ENCODE results near the gene SP1.
"Not testable (repeated sequence)": the region's sequence is repeated elsewhere in the genome, so short reads cannot be mapped to it uniquely, and the experiment has no call there.

DNA sequence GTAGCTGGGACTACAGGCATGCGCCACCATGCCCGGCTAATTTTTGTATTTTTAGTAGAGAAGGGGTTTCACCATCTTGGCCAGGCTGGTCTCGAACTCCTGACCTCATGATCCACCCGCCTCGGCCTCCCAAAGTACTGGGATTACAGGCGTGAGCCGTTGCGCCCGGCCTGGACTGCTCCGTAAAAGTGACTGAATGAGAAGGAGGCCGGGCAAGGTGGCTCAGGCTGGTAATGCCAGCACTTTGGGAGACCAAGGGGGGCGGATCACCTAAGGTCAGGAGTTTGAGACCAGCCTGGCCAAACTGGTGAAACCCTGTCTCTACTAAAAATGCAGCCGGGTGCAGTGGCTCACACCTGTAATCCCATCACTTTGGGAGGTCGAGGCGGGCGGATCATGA lies 22.4 kb downstream of the SP1 start:
- TF ChIP-seq, protein P1, sequence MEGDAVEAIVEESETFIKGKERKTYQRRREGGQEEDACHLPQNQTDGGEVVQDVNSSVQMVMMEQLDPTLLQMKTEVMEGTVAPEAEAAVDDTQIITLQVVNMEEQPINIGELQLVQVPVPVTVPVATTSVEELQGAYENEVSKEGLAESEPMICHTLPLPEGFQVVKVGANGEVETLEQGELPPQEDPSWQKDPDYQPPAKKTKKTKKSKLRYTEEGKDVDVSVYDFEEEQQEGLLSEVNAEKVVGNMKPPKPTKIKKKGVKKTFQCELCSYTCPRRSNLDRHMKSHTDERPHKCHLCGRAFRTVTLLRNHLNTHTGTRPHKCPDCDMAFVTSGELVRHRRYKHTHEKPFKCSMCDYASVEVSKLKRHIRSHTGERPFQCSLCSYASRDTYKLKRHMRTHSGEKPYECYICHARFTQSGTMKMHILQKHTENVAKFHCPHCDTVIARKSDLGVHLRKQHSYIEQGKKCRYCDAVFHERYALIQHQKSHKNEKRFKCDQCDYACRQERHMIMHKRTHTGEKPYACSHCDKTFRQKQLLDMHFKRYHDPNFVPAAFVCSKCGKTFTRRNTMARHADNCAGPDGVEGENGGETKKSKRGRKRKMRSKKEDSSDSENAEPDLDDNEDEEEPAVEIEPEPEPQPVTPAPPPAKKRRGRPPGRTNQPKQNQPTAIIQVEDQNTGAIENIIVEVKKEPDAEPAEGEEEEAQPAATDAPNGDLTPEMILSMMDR (IDR thresholded peaks at IDR 0.05), result not testable (repeated sequence)
- TF ChIP-seq POLR2A (IDR thresholded peaks at IDR 0.05), result not testable (repeated sequence)

Data from esophagus squamous epithelium (tissue), 4 donors.